Transverse colon (tissue), 4 donors: ENCODE measurements around the gene ADGRA1. TPM values are rescaled to one million over a fixed set of nuclear protein-coding genes. Genes with fewer than 3 reads are reported as not detected.

Experiments used
- DNase-seq: peaks from one replicate; pipeline ENCODE4 v3.0.0-alpha.2; 2019
- H3K27ac ChIP-seq, 4 donors: fragments of 200-600 bp; sonication (generic); 2 replicates each; pipeline ENCODE4 v1.5.1; 2016 to 2018; ENCODE audit warnings: inconsistent platforms in 4 of 4
- H3K27me3 ChIP-seq: fragments of 200-600 bp; sonication (generic); 2 replicates; pipeline ENCODE4 v1.5.1; 2017; ENCODE audit warnings: inconsistent platforms
- H3K36me3 ChIP-seq, 4 donors: fragments of 200-600 bp; sonication (generic); 2 replicates each; pipeline ENCODE4 v1.5.1; 2017 to 2019; ENCODE audit warnings: inconsistent platforms in 4 of 4
- H3K4me1 ChIP-seq, 4 donors: fragments of 200-600 bp; sonication (generic); 2 replicates each; pipeline ENCODE4 v1.5.1; 2017 to 2020; ENCODE audit warnings: inconsistent platforms in 4 of 4
- H3K4me3 ChIP-seq, 4 donors: fragments of 200-600 bp; sonication (generic); 1 replicate in 1 of 4; 2 replicates in 3 of 4; pipeline versions ENCODE4 v1.5.1 to v1.6.1; 2017 to 2019; ENCODE audit warnings: inconsistent platforms in 4 of 4
- H3K9me3 ChIP-seq, 2 donors: fragments of 200-600 bp; sonication (generic); 2 replicates each; pipeline ENCODE4 v1.5.1; 2017 to 2019; ENCODE audit warnings: inconsistent platforms in 2 of 2
- CTCF ChIP-seq, 5 experiments: fragments of 200-600 bp in 3 of 5; fragments of 450-650 bp in 2 of 5; sonication (generic) in 3 of 5; IDR thresholded peaks; 1 replicate in 2 of 5; 2 replicates in 3 of 5; pipeline ENCODE4 v1.5.1; 2016 to 2017; ENCODE audit warnings: antibody characterized with exemption in 5 of 5, inconsistent platforms in 3 of 5, mild to moderate bottlenecking in 2 of 5, moderate library complexity in 1 of 5
- EP300 ChIP-seq: sonication (generic); formaldehyde crosslinking; IDR thresholded peaks from one replicate; pipeline ENCODE4 v1.6.1; 2017; ENCODE audit warnings: antibody characterized with exemption, low read depth
- POLR2A ChIP-seq: fragments of 450-650 bp; IDR thresholded peaks from one replicate; pipeline ENCODE4 v1.6.1; 2016; ENCODE audit warnings: antibody characterized with exemption, mild to moderate bottlenecking, moderate library complexity
- POLR2AphosphoS5 ChIP-seq, 3 donors: sonication (generic); formaldehyde crosslinking; IDR thresholded peaks; one replicate each; pipeline ENCODE4 v1.6.1; 2016; ENCODE audit warnings: antibody characterized with exemption in 3 of 3
- WGBS, 2 donors: methylation state at CpG; one replicate each; pipeline ENCODE4 v1.1.5; 2018; ENCODE audit warnings: low coverage in 1 of 2; 5-methylcytosine and 5-hydroxymethylcytosine counted together
- in situ Hi-C, 4 donors: fragments of 200-750 bp; cut with MboI; loops; one replicate each; pipeline versions ENCODE4 v1.15.0 to v1.15.1; 2017; ENCODE audit warnings: low sequenced_read_pairs in 3 of 4, low pct_ligation_motif_present in 1 of 4, low pct_unique_long_range_greater_than_20kb in 1 of 4
- intact Hi-C: fragments of 100-400 bp; cut with DNase I; formaldehyde crosslinking; loops from one replicate; pipeline ENCODE4 v1.15.1; 2023; ENCODE audit warnings: low total_unique reads
- total RNA-seq, 4 donors: library from RNA; depleted of rRNA; stranded (reverse); fragments of >200 nt; gene quantifications; one replicate each; pipeline ENCODE4 v1.1.0, GENCODE V29; 2016

The ADGRA1 gene
- total RNA-seq, 4 donors from 2014 or later = 0.16 TPM; not detected in 3

GRCh38 chr10:133044401-133044811 is 43.3 kb upstream of the ADGRA1 start:
- 64 to 90% methylated on average over 2 to 19 of the region's 19 CpGs for WGBS, 2 donors
- in situ Hi-C loops = no loop called here
- TF ChIP-seq EP300 (no peak), POLR2A (no peak), POLR2AphosphoS5 (IDR thresholded peaks at IDR 0.05) (no peak), CTCF (IDR thresholded peaks at IDR 0.05) (no peak)

GRCh38 chr10:133045556-133046389 is 42.0 kb upstream of the ADGRA1 start:
- 71 to 76% methylated on average over 3 to 26 of the region's 26 CpGs for WGBS, 2 donors
- in situ Hi-C loops (no loop called here), intact Hi-C loops (no loop called here)
- no peak overlapping the region for H3K27ac ChIP-seq
- H3K36me3 ChIP-seq = no peaks in the 10 kb centered on the region
- no peak overlapping the region for H3K4me3 ChIP-seq
- H3K4me1 ChIP-seq = no peaks in the 10 kb centered on the region
- no peaks in the 10 kb centered on the region for H3K9me3 ChIP-seq
- DNase-seq = no peak
- peaks cover 30% of the 10 kb centered on the region for H3K27me3 ChIP-seq
- TF ChIP-seq POLR2A (no peak), EP300 (no peak)

More at GRCh38 chr10:133044401-133044811, 43.3 kb upstream of the ADGRA1 start:
- no peak for DNase-seq
- H3K27ac ChIP-seq = no peak overlapping the region
- no peaks in the 10 kb centered on the region for H3K9me3 ChIP-seq
- peaks cover 30% of the 10 kb centered on the region for H3K27me3 ChIP-seq
- intact Hi-C loops = no loop called here
- no peak overlapping the region for H3K4me3 ChIP-seq
- no peaks in the 10 kb centered on the region for H3K4me1 ChIP-seq
- no peaks in the 10 kb centered on the region for H3K36me3 ChIP-seq

GRCh38 chr10:133046390-133046765 is 41.3 kb upstream of the ADGRA1 start:
- DNase-seq = no peak
- Histone ChIP-seq H3K27ac (no peak overlapping the region), H3K27me3 (peaks cover 26% of the 10 kb centered on the region), H3K4me3 (no peak overlapping the region), H3K4me1 (no peaks in the 10 kb centered on the region), H3K9me3 (no peaks in the 10 kb centered on the region), H3K36me3 (no peaks in the 10 kb centered on the region)
- 81 to 90% methylated on average over 3 to 14 of the region's 14 CpGs for WGBS, 2 donors
- TF ChIP-seq POLR2AphosphoS5 (IDR thresholded peaks at IDR 0.05) = no peak
- TF ChIP-seq EP300 = no peak
- no peak for TF ChIP-seq CTCF (IDR thresholded peaks at IDR 0.05)
- TF ChIP-seq POLR2A = no peak
- in situ Hi-C loops (no loop called here), intact Hi-C loops (no loop called here)

- no peaks in the 10 kb centered on the region for H3K4me1 ChIP-seq
- H3K27ac ChIP-seq = no peak overlapping the region
- no peak for DNase-seq
- no peaks in the 10 kb centered on the region for H3K9me3 ChIP-seq
- peaks cover 26% of the 10 kb centered on the region for H3K27me3 ChIP-seq
- WGBS, 2 donors = 90% methylated on average over 39 of the region's 42 CpGs; no CpG with 5 or more reads in 1 of the 2 donors
- no peaks in the 10 kb centered on the region for H3K36me3 ChIP-seq
- in situ Hi-C loops (no loop called here), intact Hi-C loops (no loop called here)
- TF ChIP-seq POLR2AphosphoS5 (IDR thresholded peaks at IDR 0.05) (no peak), POLR2A (no peak), EP300 (no peak), CTCF (IDR thresholded peaks at IDR 0.05) (no peak)
- no peak overlapping the region for H3K4me3 ChIP-seq
Measured at GRCh38 chr10:133047526-133048123, 40.1 kb upstream of the ADGRA1 start.
